ENCODE data around the gene DISP3.

- TF ChIP-seq GATA2 (IDR thresholded peaks at IDR 0.05; ENCODE audit: low read depth, low read length) (no peak), GATA3 (IDR thresholded peaks at IDR 0.05; ENCODE audit: low read depth, low read length) (no peak)
Measured at GRCh38 chr1:11559591-11559970, 80.6 kb downstream of the DISP3 start.

Measured in SH-SY5Y (cell line).